ENCODE results near the gene SOHLH1. TPM values are rescaled to one million over a fixed set of nuclear protein-coding genes. Genes with fewer than 3 reads are reported as not detected.

The SOHLH1 gene
- total and polyA plus RNA-seq, 2 donors = 0.05 TPM; not detected in 1

DNA sequence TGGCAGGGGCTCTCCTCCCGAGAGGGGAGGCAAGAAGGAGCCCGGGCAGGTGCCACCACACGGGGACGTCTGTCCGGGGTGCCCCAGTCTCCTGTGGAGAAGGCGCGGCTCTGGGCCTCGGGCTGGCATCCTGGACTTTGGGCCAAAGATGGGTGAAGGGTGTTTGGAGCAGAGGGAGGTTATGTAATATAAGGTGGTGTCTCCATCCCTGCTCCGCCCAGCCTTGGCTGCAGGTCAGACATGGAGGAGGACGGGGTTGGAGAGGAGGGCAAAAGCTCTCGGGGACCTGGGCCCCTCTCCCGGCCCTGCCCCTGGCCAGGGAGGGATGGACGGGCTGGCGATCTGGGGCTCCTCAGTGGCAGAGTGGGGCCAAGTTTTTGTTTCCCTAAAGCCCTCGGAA lies 1.2 kb upstream of the SOHLH1 start:
- H3K9me3 ChIP-seq (ENCODE audit: control insufficient read depth in 2 of 2, insufficient read depth in 1 of 2, low read length in 1 of 2) = no peaks in the 10 kb centered on the region
- peaks cover 5 to 42% of the 10 kb centered on the region in 2 donors for H3K27me3 ChIP-seq (ENCODE audit: control insufficient read depth in 2 of 2, insufficient read depth in 1 of 2, low read length in 1 of 2)
- DNase-seq (ENCODE audit: low read depth in 6 of 9, low spot score in 9 of 9) = no peak
- no peaks in the 10 kb centered on the region for H3K36me3 ChIP-seq (ENCODE audit: control insufficient read depth in 2 of 2, insufficient read depth in 2 of 2, low read length in 1 of 2)
- WGBS = 81% methylated on average over 15 of the region's 15 CpGs
- no peak overlapping the region for H3K4me3 ChIP-seq (ENCODE audit: low read length in 2 of 2)
- peaks cover 5% of the 10 kb centered on the region in 2 donors for H3K4me1 ChIP-seq (ENCODE audit: control insufficient read depth in 2 of 2, insufficient read depth in 2 of 2, low read length in 2 of 2)
- no peak overlapping the region for H3K27ac ChIP-seq (ENCODE audit: low read depth in 1 of 2, low read length in 1 of 2)

- H3K9me3 ChIP-seq (ENCODE audit: control insufficient read depth in 2 of 2, insufficient read depth in 1 of 2, low read length in 1 of 2) = no peaks in the 10 kb centered on the region
- H3K27me3 ChIP-seq (ENCODE audit: control insufficient read depth in 2 of 2, insufficient read depth in 1 of 2, low read length in 1 of 2) = peaks cover 5 to 37% of the 10 kb centered on the region in 2 donors
- no peak overlapping the region for H3K27ac ChIP-seq (ENCODE audit: low read depth in 1 of 2, low read length in 1 of 2)
- H3K36me3 ChIP-seq (ENCODE audit: control insufficient read depth in 2 of 2, insufficient read depth in 2 of 2, low read length in 1 of 2) = no peaks in the 10 kb centered on the region
- peaks cover 5% of the 10 kb centered on the region in 2 donors for H3K4me1 ChIP-seq (ENCODE audit: control insufficient read depth in 2 of 2, insufficient read depth in 2 of 2, low read length in 2 of 2)
- DNase-seq (ENCODE audit: low read depth in 6 of 9, low spot score in 9 of 9) = no peak
- 77% methylated on average over 19 of the region's 19 CpGs for WGBS
- no peak overlapping the region for H3K4me3 ChIP-seq (ENCODE audit: low read length in 2 of 2)
Measured at GRCh38 chr9:135698767-135699166, 514 bp downstream of the SOHLH1 start.

- Histone ChIP-seq H3K4me1 (ENCODE audit: control insufficient read depth in 2 of 2, insufficient read depth in 2 of 2, low read length in 2 of 2) (peaks cover 5% of the 10 kb centered on the region in 2 donors), H3K4me3 (ENCODE audit: low read length in 2 of 2) (no peak overlapping the region), H3K27me3 (ENCODE audit: control insufficient read depth in 2 of 2, insufficient read depth in 1 of 2, low read length in 1 of 2) (peaks cover 5 to 32% of the 10 kb centered on the region in 2 donors), H3K9me3 (ENCODE audit: control insufficient read depth in 2 of 2, insufficient read depth in 1 of 2, low read length in 1 of 2) (no peaks in the 10 kb centered on the region), H3K36me3 (ENCODE audit: control insufficient read depth in 2 of 2, insufficient read depth in 2 of 2, low read length in 1 of 2) (no peaks in the 10 kb centered on the region), H3K27ac (ENCODE audit: low read depth in 1 of 2, low read length in 1 of 2) (no peak overlapping the region)
- no peak for DNase-seq (ENCODE audit: low read depth in 6 of 9, low spot score in 9 of 9)
- WGBS = 80% methylated on average over 21 of the region's 21 CpGs
Measured at GRCh38 chr9:135698236-135698635, 1.0 kb downstream of the SOHLH1 start.

GRCh38 chr9:135697226-135697625 lies 2.1 kb downstream of the SOHLH1 start:
- no peaks in the 10 kb centered on the region for H3K36me3 ChIP-seq (ENCODE audit: control insufficient read depth in 2 of 2, insufficient read depth in 2 of 2, low read length in 1 of 2)
- no peak overlapping the region for H3K4me3 ChIP-seq (ENCODE audit: low read length in 2 of 2)
- no peak overlapping the region for H3K27ac ChIP-seq (ENCODE audit: low read depth in 1 of 2, low read length in 1 of 2)
- H3K27me3 ChIP-seq (ENCODE audit: control insufficient read depth in 2 of 2, insufficient read depth in 1 of 2, low read length in 1 of 2) = peaks cover 5 to 22% of the 10 kb centered on the region in 2 donors
- H3K4me1 ChIP-seq (ENCODE audit: control insufficient read depth in 2 of 2, insufficient read depth in 2 of 2, low read length in 2 of 2) = peaks cover 4 to 5% of the 10 kb centered on the region in 2 donors
- DNase-seq (ENCODE audit: low read depth in 6 of 9, low spot score in 9 of 9) = no peak
- 83% methylated on average over 15 of the region's 15 CpGs for WGBS
- H3K9me3 ChIP-seq (ENCODE audit: control insufficient read depth in 2 of 2, insufficient read depth in 1 of 2, low read length in 1 of 2) = no peaks in the 10 kb centered on the region

GRCh38 chr9:135696446-135696845 lies 2.8 kb downstream of the SOHLH1 start:
- no peaks in the 10 kb centered on the region for H3K9me3 ChIP-seq (ENCODE audit: control insufficient read depth in 2 of 2, insufficient read depth in 1 of 2, low read length in 1 of 2)
- 88% methylated on average over 16 of the region's 16 CpGs for WGBS
- no peaks in the 10 kb centered on the region for H3K36me3 ChIP-seq (ENCODE audit: control insufficient read depth in 2 of 2, insufficient read depth in 2 of 2, low read length in 1 of 2)
- H3K4me3 ChIP-seq (ENCODE audit: low read length in 2 of 2) = no peak overlapping the region
- peaks cover 2 to 15% of the 10 kb centered on the region in 2 donors for H3K27me3 ChIP-seq (ENCODE audit: control insufficient read depth in 2 of 2, insufficient read depth in 1 of 2, low read length in 1 of 2)
- no peak for DNase-seq (ENCODE audit: low read depth in 6 of 9, low spot score in 9 of 9)
- no peak overlapping the region for H3K27ac ChIP-seq (ENCODE audit: low read depth in 1 of 2, low read length in 1 of 2)
- H3K4me1 ChIP-seq (ENCODE audit: control insufficient read depth in 2 of 2, insufficient read depth in 2 of 2, low read length in 2 of 2) = no peaks in the 10 kb centered on the region

DNA sequence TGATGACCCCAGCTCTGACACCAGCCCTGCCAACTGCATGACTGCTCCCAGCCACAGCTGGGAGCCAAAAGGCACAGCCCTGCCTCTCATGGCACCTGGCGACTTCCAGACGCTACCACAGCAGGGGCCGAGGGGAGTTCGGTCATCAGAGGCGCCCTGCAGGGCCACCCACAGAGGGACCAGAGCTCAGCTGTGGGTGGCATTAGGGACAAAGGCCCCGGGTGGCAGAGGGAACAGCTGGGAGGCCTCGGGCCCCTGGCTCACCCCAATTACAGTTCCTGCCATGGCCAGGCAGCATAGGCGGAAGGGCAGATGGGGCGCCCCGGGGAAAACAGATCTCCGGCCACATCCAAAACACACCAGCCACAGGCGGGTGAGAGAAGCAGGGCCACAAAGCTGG lies 3.6 kb downstream of the SOHLH1 start:
- DNase-seq (ENCODE audit: low read depth in 6 of 9, low spot score in 9 of 9) = no peak
- H3K27me3 ChIP-seq (ENCODE audit: control insufficient read depth in 2 of 2, insufficient read depth in 1 of 2, low read length in 1 of 2) = peaks cover 0 to 8% of the 10 kb centered on the region in 2 donors

DNA sequence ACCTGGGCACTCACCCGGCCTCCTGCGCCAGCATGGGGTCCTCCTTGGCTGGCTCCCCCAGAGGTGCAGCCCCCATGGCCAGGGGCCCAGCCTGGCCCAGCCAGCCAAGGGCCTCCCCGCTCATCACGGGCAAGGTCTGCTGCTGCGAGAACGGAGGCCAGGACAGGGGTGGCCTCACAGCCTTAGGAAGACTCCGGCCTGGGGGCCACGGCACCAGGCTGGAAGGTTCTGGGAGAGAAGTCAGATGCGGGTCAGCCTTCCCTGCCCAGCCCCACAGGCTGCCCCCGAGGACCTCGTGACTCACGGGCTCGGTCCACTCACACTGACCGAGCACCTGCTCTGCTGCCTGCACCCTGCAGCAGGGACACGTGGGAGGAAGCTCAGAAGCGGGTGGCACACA lies 4.2 kb downstream of the SOHLH1 start:
- peaks cover 0 to 2% of the 10 kb centered on the region in 2 donors for H3K27me3 ChIP-seq (ENCODE audit: control insufficient read depth in 2 of 2, insufficient read depth in 1 of 2, low read length in 1 of 2)
- no peak for DNase-seq (ENCODE audit: low read depth in 6 of 9, low spot score in 9 of 9)
- no peak overlapping the region for H3K27ac ChIP-seq (ENCODE audit: low read depth in 1 of 2, low read length in 1 of 2)
- H3K36me3 ChIP-seq (ENCODE audit: control insufficient read depth in 2 of 2, insufficient read depth in 2 of 2, low read length in 1 of 2) = no peaks in the 10 kb centered on the region
- WGBS = 93% methylated on average over 16 of the region's 16 CpGs
- no peak overlapping the region for H3K4me3 ChIP-seq (ENCODE audit: low read length in 2 of 2)
- H3K9me3 ChIP-seq (ENCODE audit: control insufficient read depth in 2 of 2, insufficient read depth in 1 of 2, low read length in 1 of 2) = no peaks in the 10 kb centered on the region
- no peaks in the 10 kb centered on the region for H3K4me1 ChIP-seq (ENCODE audit: control insufficient read depth in 2 of 2, insufficient read depth in 2 of 2, low read length in 2 of 2)

More for the DNA sequence above, 3.6 kb downstream of the SOHLH1 start:
- H3K4me1 ChIP-seq (ENCODE audit: control insufficient read depth in 2 of 2, insufficient read depth in 2 of 2, low read length in 2 of 2) = no peaks in the 10 kb centered on the region
- 87% methylated on average over 12 of the region's 12 CpGs for WGBS
- no peak overlapping the region for H3K27ac ChIP-seq (ENCODE audit: low read depth in 1 of 2, low read length in 1 of 2)
- H3K36me3 ChIP-seq (ENCODE audit: control insufficient read depth in 2 of 2, insufficient read depth in 2 of 2, low read length in 1 of 2) = no peaks in the 10 kb centered on the region
- no peak overlapping the region for H3K4me3 ChIP-seq (ENCODE audit: low read length in 2 of 2)
- no peaks in the 10 kb centered on the region for H3K9me3 ChIP-seq (ENCODE audit: control insufficient read depth in 2 of 2, insufficient read depth in 1 of 2, low read length in 1 of 2)

GRCh38 chr9:135694414-135694813 lies 4.9 kb downstream of the SOHLH1 start:
- Histone ChIP-seq H3K27me3 (ENCODE audit: control insufficient read depth in 2 of 2, insufficient read depth in 1 of 2, low read length in 1 of 2) (no peaks in the 10 kb centered on the region), H3K36me3 (ENCODE audit: control insufficient read depth in 2 of 2, insufficient read depth in 2 of 2, low read length in 1 of 2) (no peaks in the 10 kb centered on the region), H3K4me3 (ENCODE audit: low read length in 2 of 2) (no peak overlapping the region), H3K27ac (ENCODE audit: low read depth in 1 of 2, low read length in 1 of 2) (no peak overlapping the region), H3K4me1 (ENCODE audit: control insufficient read depth in 2 of 2, insufficient read depth in 2 of 2, low read length in 2 of 2) (no peaks in the 10 kb centered on the region), H3K9me3 (ENCODE audit: control insufficient read depth in 2 of 2, insufficient read depth in 1 of 2, low read length in 1 of 2) (no peaks in the 10 kb centered on the region)
- no peak for DNase-seq (ENCODE audit: low read depth in 6 of 9, low spot score in 9 of 9)
- 74% methylated on average over 18 of the region's 18 CpGs for WGBS

- no peaks in the 10 kb centered on the region for H3K9me3 ChIP-seq (ENCODE audit: control insufficient read depth in 2 of 2, insufficient read depth in 1 of 2, low read length in 1 of 2)
- 90% methylated on average over 11 of the region's 11 CpGs for WGBS
- H3K36me3 ChIP-seq (ENCODE audit: control insufficient read depth in 2 of 2, insufficient read depth in 2 of 2, low read length in 1 of 2) = no peaks in the 10 kb centered on the region
- H3K4me1 ChIP-seq (ENCODE audit: control insufficient read depth in 2 of 2, insufficient read depth in 2 of 2, low read length in 2 of 2) = no peaks in the 10 kb centered on the region
- H3K27ac ChIP-seq (ENCODE audit: low read depth in 1 of 2, low read length in 1 of 2) = no peak overlapping the region
- DNase-seq (ENCODE audit: low read depth in 6 of 9, low spot score in 9 of 9) = no peak
- H3K27me3 ChIP-seq (ENCODE audit: control insufficient read depth in 2 of 2, insufficient read depth in 1 of 2, low read length in 1 of 2) = no peaks in the 10 kb centered on the region
- H3K4me3 ChIP-seq (ENCODE audit: low read length in 2 of 2) = no peak overlapping the region
Measured at GRCh38 chr9:135693771-135694170, 5.5 kb downstream of the SOHLH1 start.

- no peak overlapping the region for H3K27ac ChIP-seq (ENCODE audit: low read depth in 1 of 2, low read length in 1 of 2)
- no peaks in the 10 kb centered on the region for H3K9me3 ChIP-seq (ENCODE audit: control insufficient read depth in 2 of 2, insufficient read depth in 1 of 2, low read length in 1 of 2)
- 86% methylated on average over 16 of the region's 16 CpGs for WGBS
- no peak for DNase-seq (ENCODE audit: low read depth in 6 of 9, low spot score in 9 of 9)
- H3K36me3 ChIP-seq (ENCODE audit: control insufficient read depth in 2 of 2, insufficient read depth in 2 of 2, low read length in 1 of 2) = no peaks in the 10 kb centered on the region
- H3K27me3 ChIP-seq (ENCODE audit: control insufficient read depth in 2 of 2, insufficient read depth in 1 of 2, low read length in 1 of 2) = no peaks in the 10 kb centered on the region
- H3K4me3 ChIP-seq (ENCODE audit: low read length in 2 of 2) = no peak overlapping the region
- no peaks in the 10 kb centered on the region for H3K4me1 ChIP-seq (ENCODE audit: control insufficient read depth in 2 of 2, insufficient read depth in 2 of 2, low read length in 2 of 2)
Measured at GRCh38 chr9:135693265-135693664, 6.0 kb downstream of the SOHLH1 start.
